HG03354 (cell line): ENCODE measurements around the gene WWC1.
A peak's percentile ranks its signal among the peaks of the same experiment; 100 is the strongest.
"Not testable (repeated sequence)": the region's sequence is repeated elsewhere in the genome, so short reads cannot be mapped to it uniquely, and the experiment has no call there.

ENCODE experiments used
- ATAC-seq: cut with Tn5 transposase; IDR thresholded peaks from one replicate; pipeline ENCODE4 v1.9.1; 2021; ENCODE audit warnings: mild to moderate bottlenecking; ENCODE audit not compliant: unreplicated experiment, poor library complexity, severe bottlenecking

Gene WWC1

DNA sequence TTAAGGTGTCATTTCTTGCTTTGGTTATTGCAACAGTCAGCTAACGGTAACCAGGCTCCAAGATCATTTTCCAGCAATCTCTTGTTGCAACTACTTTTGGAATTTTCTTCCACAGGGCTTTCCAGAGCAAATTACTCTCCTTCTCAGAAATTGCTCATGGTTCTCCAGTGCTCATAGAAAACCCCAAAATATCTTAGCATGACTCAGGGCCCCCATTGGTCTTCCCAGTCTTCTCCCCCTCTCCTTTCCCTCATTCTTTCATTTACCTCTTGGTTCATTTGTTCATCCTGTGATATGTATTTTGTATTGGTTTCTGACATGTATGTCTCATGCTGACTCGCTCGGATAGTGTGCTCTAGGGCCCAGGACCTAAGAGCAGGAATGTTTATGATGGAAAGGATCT is 35.6 kb downstream of the WWC1 start:
- ATAC-seq: no peak

DNA sequence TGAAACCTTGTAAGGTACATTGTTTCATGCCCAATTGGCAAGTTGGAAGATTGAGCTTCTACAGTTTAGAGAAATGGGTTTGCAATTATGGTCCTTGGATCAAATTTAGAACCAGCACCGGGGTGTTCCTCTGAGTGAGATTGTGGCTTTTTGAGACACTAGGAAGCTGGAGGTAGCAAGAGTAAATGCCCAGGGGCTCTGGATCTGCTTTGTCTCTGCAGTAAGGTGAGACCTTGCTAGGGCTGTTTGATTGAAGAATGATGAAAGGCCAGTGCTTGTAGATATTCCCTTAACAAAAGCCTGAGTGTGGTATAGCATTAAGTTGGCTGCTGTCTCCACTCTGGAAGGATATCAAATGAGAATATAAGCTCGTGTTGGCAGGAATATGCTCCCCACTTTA is 36.0 kb downstream of the WWC1 start:
- no peak for ATAC-seq

DNA sequence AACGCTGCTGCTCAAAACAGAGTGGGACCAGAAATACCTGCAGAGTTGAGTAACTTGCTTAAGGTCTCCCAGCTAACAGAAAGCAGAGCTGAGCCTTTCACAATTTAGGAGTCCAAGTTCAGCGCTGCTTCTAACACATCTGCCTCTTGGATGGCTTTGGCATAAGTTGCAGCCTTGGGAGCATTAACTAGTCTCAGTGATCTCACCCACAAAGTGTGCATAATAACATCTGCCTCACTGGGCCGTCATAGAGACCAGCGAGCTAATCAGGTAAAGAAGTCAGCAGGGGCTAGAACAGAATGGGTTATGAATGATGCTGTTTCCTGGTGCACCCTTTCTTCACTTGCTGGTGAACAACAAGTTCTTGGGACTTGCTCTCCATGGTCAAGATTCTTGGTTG is 36.5 kb downstream of the WWC1 start:
- ATAC-seq: no peak

DNA sequence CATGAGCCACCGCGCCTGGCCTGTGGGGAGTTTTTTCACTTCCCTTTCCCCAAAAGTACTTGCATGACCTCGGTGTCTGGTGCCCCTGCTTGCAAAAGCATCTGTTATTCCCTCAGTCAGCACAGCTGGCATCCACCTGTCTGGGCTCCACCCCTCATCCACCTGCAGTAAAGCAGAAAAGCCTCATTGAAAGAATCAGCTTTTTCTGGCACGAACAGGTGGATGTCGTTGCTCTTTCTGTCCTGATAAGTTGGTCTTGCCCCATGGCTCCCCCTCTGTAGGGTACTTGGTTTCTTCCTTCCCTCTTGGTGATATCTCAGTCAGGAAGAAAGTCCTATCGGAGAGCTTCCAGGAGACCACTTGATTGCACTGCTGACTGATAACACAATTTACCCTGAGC is 37.4 kb downstream of the WWC1 start:
- ATAC-seq: peak; percentile 84

DNA sequence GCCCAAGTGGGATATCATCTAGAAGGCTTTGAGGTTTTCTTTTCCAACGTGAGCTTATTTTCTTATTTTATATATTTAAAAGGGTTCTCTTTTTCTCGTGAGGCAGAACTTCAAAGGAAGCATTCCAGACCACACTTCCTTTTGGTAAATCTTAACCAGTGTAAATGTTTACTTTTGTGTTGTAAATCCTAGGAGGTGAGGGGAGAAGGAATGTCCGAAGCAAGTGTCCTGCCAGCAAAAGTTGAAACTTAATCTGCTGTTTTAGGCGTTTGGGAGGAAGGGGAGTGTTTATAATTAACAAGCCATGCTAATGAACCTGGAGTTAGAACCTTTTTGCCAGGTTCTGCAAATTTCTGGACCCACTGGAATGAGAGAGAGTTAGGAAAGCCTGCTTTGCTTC is 37.9 kb downstream of the WWC1 start:
- no peak for ATAC-seq

DNA sequence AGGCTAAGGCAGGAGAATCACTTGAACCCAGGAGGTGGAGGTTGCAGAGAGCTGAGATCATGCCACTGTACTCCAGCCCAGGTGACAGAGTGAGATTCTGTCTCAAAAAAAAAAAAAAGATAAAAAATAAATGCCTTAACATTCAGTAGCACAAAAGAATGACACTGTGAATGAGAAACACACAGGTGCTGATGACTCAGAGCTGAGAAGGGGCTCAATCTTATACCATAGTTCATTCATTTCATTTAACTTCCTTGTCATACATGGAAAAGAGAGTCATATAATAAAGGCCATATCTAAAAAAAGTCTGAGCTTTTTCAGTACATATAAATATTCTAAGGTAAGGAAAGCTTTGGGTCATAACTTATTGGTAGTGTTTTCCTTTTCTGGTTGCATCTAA is 40.6 kb downstream of the WWC1 start:
- no peak for ATAC-seq

DNA sequence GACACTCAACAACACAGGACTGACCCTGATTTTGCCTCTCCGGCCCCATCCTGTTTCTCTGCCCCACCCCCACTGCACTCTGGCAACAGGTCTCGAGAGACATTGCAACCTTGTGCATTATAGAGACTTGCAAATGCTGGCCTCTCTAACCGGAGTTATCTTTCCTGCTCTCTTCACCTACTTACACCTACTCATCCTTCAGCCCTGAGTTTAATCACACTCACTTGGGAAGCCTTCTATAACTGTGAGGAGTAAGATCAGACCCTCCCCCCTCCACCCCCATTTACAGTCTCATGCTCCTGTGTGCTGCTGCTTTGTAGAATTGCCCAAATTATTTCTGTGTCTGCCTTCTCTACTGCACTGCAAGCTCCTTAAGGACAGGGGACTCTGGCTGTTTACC is 42.8 kb downstream of the WWC1 start:
- ATAC-seq: no peak

DNA sequence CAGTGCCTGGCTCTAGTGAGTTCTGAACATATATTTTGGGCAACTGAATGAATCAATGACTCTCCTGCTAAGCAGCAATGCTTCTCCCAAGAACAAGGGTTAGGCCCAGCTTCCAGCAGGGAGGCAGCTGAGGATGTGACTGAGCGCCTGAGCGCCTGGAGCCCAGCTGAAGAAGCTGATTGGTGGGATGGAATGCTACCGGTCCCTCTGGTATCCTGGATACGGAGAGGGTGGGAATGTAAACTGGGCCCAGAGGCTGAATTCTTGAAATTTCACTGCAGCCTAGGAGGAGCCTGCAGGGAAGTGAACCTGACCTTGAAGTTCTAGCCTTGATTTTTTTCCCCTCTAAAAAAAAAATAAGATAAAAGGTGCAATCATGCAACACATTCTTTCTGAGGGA is 43.2 kb downstream of the WWC1 start:
- ATAC-seq: no peak

DNA sequence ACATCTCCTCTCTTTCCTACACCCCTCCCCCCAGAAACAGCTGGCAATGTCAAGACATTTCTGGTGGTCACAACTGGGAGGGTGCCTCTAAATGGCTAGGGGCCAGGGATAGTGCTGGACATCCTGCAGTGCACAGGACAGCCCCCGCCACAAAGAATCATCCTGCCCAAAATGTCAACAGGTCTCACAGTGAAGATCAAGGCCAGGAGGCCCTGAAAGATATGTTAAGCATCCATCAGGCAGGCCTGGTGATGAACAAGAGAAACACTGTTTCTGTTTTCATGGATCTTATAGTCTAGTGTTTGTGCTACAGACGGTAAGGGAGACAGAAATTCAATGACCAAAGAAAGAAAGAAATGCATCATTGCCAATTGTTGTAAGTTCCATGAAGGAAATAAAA is 45.9 kb downstream of the WWC1 start:
- ATAC-seq: no peak

DNA sequence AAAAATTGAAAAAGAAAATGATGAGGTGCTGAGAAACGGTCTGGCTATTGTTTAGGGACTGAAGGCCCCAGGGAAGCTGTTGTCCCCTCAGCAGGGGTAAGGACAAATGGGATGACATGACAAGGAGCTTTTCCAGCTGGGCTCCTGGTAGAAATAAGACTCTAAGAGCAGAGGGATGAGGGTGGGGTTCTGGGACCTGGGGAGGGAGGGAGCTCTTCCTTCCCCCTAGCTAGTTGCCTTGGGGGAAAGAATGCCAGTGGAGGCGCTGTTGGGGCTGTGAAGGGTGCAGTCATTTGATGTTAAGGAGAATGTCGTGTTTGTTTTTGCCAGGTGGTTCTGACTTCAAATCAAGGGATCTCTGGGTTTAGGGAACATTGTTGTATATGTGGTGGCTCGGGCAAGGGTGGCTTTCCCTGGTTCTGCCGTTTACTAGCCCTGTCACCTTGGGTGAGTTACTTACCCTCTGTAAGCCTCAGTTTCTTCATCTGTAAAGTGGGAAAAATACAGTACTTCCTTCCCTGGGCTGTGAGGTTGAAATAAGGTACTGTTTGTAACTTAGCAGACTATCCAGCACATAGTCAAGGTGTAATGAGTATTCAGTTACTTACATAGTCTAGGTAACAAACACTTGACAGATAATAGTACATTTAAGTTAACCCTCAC is 47.8 kb downstream of the WWC1 start:
- no peak for ATAC-seq

DNA sequence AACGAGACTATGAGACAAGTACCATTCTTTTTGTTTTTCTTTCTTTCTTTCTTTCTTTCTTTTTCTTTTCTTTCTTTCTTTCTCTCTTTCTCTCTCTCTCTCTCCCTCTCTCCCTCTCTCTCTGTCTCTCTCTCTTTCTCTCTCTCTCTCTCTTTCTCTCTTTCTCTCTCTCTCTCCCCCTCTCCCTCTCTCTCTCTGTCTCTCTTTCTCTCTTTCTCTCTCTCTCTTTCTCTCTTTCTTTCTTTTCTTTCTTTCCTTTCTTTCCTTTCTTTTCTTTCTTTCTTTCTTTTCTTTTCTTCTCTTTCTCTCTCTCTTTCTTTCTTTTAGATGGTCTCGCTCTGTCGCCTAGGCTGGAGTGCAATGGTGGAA is 48.3 kb downstream of the WWC1 start:
- ATAC-seq: not testable (repeated sequence)

DNA sequence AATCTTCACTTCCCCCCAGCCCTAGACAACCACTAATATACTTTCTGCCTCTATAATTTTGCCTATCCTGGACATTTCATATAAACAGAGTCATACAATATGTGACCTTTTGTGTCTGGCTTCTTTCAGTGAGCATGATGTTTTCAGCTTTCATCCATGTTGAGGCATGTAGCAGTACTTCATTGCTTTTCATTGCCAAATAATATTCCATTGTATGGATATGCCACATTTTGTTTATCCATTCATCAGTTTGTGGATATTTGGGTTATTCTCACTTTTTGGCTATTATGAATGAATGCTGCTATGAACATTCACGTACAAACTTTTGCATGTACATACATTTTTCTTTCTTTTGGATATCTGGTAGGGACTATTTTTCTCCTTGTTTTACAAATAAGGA is 49.0 kb downstream of the WWC1 start:
- ATAC-seq: no peak

DNA sequence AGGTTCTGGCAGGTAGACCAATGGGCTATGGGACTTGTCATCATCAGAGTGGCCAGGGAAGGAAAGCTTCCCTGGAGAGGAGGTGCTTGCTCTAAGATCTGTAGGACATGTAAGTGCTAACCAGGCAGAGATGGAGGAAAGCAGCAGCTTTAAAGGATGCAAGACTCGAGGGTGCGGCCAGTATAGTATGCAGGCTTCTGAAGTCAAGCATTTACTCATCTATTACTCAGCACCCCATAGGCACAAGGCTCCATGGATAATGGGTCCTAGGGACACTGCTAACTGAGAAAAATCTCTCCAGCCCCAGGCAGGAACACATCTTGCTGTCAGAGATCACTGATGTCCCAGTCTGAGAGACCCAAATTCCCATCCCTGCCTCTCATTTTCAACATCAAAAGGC is 49.7 kb downstream of the WWC1 start:
- no peak for ATAC-seq

DNA sequence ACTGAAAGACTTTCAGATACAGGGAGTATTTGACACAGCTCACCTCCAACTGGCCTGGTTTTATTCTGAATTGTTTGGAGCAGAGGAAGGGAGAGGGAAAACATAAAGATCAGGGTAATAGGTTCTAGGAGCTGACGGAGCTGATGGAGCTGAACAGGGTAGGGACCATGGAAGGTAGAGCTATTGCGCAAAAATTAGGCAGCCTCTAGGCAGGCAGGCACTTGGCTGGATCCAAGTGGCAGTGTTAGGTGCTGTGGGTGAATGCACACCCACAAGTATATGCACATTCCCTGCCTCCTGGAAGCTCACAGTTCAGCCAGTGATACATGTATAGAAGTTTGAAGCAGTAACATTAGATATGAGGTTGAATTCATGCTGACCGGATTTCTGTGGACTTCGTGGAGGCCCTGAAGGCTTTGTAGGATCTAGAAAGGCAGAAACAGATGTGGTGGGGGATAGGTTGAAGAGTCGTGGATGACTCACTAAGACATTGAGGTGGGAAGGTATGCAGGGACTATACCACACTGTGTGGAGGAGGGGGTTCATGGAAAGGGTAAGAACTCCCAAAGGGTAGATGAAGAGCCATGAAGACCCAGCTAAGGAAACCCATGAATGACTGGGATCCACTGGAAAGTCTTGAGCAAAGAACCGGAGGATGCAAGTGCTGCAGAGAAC is 50.8 kb downstream of the WWC1 start:
- ATAC-seq: no peak

DNA sequence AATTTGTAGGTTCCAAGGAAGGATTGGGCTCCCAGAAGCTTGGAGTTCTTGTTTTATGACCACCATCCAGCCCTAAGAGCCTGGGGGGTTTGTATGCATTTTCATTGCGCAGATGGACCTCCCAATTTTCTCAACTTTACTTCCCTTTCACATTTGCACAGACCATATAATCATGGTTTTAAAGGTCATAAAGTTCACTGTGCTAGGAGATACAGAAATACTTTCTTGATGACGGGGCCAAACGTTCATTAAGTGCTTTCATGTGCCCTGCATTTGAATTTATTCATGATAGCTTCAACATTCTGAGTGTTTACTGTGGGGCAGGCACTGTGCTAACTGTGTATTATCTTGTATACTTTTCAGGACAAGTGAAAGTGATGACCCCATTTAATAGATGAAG is 51.5 kb downstream of the WWC1 start:
- ATAC-seq: no peak

DNA sequence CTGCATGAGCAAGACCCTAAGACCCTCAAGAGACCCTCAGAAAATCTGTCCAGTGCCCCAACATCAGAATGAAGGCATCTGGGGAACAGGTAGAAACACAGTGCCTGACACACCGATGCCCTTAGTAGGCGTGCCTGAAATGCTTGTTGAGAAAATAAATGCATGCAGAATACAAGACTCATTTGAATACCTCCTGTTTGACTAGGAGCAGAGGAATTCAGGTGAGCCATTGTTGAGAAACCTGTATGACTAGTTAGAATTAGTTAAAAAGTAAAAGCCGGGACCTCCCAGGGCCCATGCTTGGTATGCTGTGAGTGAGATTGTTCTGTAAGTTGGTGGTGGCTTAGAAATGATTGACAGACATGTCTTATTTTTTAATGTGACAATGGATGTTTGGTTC is 55.0 kb downstream of the WWC1 start:
- ATAC-seq: no peak

DNA sequence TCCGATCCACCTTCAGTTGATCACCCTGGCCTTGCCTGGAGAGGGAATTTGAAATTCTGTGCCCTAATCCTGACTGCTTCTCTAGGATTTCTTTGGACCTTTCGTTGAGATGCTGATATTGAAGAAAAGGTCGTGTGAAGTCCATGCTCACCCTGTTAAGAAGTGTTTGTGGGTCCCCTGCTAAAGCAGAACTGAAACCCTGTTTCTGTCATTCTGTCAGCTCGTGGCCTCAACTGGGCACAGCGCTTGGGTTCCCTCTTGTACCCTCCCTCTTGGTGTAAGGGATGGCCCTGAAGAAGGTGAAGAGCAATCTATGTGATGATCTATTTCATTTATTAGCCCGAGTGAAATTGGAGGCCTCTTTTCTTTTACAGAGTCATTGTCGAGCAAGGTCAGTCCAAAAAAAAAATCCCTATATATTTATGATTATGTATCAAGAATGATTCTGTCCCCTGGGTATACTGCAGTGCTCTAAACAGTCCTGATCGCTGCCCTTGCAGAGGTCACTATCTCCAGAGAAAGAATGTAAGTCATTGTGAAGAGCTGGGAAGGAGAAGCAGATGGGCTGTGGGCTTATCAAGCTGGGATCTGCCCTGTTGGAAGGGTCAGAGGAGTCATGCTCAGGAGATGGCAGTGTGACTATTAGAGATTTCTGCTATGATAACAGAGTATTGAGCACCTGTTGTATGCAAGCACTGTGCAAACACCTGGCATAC is 56.1 kb downstream of the WWC1 start:
- ATAC-seq: no peak

DNA sequence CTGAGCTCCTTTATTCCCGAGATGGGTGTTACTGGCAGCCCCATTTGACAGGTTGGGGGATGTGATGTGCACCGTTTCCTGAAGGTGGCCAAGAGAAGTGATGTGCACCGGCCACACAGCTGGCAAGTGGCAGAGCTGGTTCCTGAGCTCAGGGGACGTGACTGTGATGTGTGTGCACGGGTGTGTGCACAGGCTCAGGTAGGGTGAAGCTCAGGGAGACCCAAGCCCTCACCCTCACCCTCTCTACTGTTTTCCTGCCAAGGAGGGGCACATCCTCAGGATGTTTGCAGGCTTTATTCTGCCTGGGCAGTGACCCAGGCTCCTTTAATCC is 56.6 kb downstream of the WWC1 start:
- no peak for ATAC-seq

DNA sequence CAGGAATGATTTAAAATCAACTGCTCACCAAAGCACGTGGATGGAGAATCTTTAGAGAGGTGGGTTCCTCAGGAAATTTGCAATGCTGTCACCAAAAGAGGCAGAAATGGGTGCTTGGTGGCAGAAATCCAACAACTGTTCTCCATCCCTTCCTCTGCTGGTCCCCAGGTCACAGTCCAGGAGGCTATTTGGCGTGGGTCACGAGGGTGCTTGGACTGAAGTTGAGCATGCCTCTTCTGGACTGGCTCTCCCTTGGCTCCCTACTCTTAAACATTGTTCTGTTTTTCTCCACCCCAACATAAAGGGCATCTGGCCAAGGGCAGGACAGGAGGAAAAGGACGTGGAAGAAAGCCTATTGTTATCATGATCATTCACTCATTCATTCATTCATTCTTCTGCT is 58.9 kb downstream of the WWC1 start:
- ATAC-seq: no peak

DNA sequence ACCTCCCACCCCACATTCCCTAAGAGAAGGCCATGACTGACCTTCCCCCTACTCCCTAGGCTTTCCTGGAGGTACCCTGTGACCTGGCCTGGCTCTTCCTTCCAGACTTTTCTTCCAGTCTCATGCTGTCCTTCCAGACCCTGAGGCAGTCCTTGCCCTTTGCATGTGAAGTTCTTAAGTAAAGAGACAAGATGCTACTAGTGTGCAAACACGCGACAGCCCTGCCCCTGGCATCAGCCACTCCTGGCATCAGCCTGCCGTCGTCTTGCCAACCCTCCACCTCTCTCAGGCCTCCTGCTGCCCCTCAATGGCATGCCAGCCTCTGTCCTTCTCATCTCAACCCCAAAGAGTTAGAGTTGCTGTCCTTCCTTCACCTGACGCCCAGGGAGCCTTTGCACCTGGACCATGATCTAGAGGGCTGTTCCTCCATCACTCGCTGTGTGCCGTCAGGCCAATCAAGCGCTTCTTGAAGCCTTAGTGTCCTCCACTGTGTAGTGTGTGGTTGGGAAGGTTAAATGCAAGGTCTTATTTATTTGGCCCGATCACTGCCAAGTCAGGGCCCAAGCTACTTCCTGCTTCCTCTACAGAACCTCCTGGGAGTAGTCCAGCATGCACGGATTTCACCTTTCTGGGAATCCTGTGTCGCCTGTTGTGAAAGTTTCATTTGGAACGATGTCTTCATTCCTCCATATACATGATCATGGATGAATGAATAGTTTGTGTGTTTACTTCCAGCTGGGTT is 61.9 kb downstream of the WWC1 start:
- ATAC-seq: no peak

DNA sequence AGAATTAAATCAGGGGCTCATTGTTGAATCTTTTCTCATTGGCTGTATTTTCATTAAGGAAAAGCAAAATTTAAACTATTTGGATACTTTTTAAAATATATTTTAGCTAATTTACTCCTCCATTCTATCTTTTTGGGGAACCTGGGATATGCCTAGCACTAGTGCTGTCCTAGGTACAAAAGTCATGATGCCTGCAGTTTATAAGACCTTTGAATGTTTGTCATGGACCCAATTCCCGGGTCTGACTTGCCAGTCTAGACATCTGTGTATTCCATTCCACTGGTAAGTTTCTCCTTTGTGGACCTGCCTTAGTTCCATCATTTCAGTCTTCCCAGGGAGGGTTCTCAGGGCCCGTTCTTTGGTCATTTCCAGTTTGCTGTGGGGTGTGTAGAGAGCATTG is 63.0 kb downstream of the WWC1 start:
- ATAC-seq: no peak
